ENCODE measurements around the gene NCEH1. TPM values are rescaled to one million over a fixed set of nuclear protein-coding genes. Genes with fewer than 3 reads are reported as not detected.

Gene NCEH1
- total RNA-seq, 4 donors from 2014 or later: 8.3 to 12.4 (median 11.0) TPM

DNA sequence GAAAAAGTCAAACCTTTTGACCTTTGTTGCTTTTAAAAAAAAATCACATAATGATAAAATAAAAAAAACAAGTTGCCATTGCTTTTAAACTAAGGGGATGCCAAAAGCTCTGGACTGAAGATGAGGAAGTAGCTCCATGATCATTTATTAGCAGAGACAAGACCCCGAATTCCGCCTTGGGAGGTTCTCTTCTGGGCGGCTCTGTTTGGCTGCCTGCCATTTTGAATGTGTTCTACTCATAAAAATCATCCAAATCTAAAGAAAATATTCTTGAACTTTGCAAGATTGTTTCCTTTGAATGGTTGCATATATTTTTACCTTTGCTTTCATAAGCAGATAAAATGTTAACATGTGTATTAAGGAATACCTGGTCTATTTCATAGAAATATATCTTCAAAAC, 63.8 kb downstream of the NCEH1 start:
- Histone ChIP-seq H3K36me3 (no peaks in the 10 kb centered on the region), H3K9me3 (no peaks in the 10 kb centered on the region), H3K27ac (no peak overlapping the region), H3K4me3 (replicated peaks in 1 of 3) (no peak overlapping the region), H3K27me3 (no peaks in the 10 kb centered on the region), H3K4me1 (peaks cover 9 to 23% of the 10 kb centered on the region in 2 donors)
- intact Hi-C loops (cut with DNase I): no loop called here
- TF ChIP-seq POLR2A (IDR thresholded peaks at IDR 0.05): no peak
- TF ChIP-seq, protein P1, sequence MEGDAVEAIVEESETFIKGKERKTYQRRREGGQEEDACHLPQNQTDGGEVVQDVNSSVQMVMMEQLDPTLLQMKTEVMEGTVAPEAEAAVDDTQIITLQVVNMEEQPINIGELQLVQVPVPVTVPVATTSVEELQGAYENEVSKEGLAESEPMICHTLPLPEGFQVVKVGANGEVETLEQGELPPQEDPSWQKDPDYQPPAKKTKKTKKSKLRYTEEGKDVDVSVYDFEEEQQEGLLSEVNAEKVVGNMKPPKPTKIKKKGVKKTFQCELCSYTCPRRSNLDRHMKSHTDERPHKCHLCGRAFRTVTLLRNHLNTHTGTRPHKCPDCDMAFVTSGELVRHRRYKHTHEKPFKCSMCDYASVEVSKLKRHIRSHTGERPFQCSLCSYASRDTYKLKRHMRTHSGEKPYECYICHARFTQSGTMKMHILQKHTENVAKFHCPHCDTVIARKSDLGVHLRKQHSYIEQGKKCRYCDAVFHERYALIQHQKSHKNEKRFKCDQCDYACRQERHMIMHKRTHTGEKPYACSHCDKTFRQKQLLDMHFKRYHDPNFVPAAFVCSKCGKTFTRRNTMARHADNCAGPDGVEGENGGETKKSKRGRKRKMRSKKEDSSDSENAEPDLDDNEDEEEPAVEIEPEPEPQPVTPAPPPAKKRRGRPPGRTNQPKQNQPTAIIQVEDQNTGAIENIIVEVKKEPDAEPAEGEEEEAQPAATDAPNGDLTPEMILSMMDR (IDR thresholded peaks at IDR 0.05): no peak
- DNase-seq: no peak
- WGBS, 2 donors: 73 to 82% methylated on average over 3 of the region's 3 CpGs

DNA sequence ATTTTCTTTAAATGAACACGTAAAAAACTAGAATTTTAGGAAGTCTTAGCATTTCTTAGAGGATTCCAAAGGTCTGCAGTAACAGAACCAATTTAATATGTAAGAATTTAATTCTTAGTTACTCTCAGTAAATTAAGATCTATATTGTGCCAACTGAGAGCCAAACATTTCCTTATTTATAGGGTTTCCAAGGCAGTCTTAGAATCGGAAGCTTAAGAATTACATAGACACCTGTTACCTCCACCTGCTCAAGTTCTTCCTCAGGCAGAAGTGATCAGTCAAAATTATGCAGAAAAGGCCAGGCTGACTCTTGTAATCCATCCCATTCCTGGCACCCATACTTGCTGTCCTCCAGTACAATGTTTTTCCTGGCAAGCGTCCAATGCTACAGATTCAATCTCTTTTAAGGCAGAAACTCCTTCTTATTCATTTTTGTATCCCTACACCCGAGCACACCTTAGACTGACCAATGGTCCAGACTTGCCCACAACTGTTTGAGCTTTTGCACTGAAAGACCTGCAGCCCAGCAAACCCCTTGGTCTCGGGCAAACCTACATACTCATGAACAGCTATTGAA, 64.3 kb downstream of the NCEH1 start:
- Histone ChIP-seq H3K9me3 (no peaks in the 10 kb centered on the region), H3K4me1 (peaks cover 9 to 23% of the 10 kb centered on the region in 2 donors), H3K27ac (no peak overlapping the region), H3K36me3 (no peaks in the 10 kb centered on the region), H3K27me3 (no peaks in the 10 kb centered on the region), H3K4me3 (replicated peaks in 1 of 3) (no peak overlapping the region)
- WGBS, 2 donors: 57 to 59% methylated on average over 5 of the region's 5 CpGs
- DNase-seq: peak; percentile 14 to 20
- no peak for TF ChIP-seq POLR2A (IDR thresholded peaks at IDR 0.05)
- TF ChIP-seq, protein P1 (IDR thresholded peaks at IDR 0.05): no peak
- intact Hi-C loops (cut with DNase I): no loop called here

DNA sequence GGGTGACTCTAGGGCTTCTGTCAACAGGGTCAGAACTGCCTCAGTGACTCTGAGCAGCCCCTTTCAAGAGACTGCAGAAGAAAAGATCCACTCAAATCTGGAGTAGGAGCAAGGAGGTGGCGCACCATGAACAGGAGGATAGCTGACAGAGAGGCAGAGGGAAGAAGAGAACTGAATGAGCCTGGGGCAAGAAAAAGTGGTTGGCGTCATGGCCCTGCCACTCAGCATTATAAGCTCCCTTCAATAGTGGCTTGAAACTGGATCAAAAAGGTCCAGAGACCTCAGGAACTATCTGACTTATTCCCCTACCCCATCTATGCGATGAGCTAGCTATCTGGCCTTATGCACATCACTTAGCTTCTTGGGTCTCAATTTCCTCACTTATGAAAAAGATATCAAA, 66.6 kb downstream of the NCEH1 start:
- 96 to 98% methylated on average over 3 of the region's 3 CpGs for WGBS, 2 donors
- DNase-seq: no peak

DNA sequence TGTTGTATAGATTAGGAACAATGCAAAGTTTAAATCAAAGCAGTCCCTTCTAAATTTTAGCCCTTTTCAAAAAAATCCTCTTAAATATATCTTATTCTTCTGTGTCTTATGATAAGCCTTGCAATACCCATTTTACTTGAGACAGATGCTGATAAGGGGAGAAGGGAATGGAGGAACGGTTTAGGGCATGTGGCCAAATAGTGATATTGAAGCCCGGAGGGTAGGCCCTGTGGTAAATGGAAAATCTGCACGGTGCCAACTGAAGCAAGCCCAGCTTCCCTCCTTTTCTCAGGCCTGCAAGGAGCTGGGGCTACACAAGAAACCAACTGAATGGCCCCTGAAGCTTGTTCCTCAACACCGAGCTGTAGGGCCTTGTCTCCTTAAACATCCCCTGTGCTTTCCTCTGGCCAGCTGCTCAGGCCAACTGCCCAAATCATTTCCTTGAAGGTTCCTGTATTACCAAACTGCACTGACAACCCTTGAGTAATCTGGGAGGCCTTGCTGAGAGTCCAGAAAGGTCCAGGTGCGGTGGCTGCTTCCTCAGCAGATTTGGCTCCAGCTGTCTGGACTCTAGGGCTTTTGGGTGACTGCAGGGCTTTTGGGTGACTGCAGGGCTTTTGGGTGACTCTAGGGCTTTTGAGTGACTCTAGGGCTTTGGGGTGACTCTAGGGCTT, 67.2 kb downstream of the NCEH1 start:
- intact Hi-C loops (cut with DNase I): no loop called here
- no peaks in the 10 kb centered on the region for H3K9me3 ChIP-seq
- H3K4me1 ChIP-seq: peaks cover 9 to 23% of the 10 kb centered on the region in 2 donors
- TF ChIP-seq, protein P1 (IDR thresholded peaks at IDR 0.05): no peak
- TF ChIP-seq POLR2A (IDR thresholded peaks at IDR 0.05): no peak
- no peak overlapping the region for H3K27ac ChIP-seq
- WGBS, 2 donors: 77 to 94% methylated on average over 5 of the region's 5 CpGs
- no peaks in the 10 kb centered on the region for H3K36me3 ChIP-seq
- no peak overlapping the region for H3K4me3 ChIP-seq (replicated peaks in 1 of 3)
- H3K27me3 ChIP-seq: no peaks in the 10 kb centered on the region
- DNase-seq: no peak

More for the DNA sequence above, 66.6 kb downstream of the NCEH1 start:
- Histone ChIP-seq H3K9me3 (no peaks in the 10 kb centered on the region), H3K27ac (no peak overlapping the region), H3K4me3 (replicated peaks in 1 of 3) (no peak overlapping the region), H3K4me1 (peaks cover 9 to 23% of the 10 kb centered on the region in 2 donors), H3K27me3 (no peaks in the 10 kb centered on the region), H3K36me3 (no peaks in the 10 kb centered on the region)
- TF ChIP-seq, protein P1 (IDR thresholded peaks at IDR 0.05): no peak
- TF ChIP-seq POLR2A (IDR thresholded peaks at IDR 0.05): no peak
- intact Hi-C loops (cut with DNase I): no loop called here

DNA sequence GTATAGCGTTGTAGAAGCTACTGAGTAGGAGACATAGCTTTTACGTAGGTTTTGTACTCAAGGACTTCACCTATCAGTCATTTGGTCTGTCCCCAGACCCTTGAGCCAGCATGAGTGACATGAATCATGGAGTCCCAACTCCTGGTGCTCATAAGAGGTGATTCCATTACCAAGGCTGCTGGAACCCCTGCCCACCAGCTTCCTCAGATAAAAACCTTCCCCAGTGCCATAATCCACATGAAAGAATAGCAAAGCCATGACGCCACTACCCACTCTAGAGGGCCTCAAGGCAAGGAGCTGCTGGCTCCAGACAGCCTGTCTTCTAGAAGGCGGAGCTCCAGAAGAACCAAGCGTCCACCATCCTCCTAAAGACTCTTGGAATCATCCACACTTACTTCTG, 69.6 kb downstream of the NCEH1 start:
- H3K4me1 ChIP-seq: peaks cover 0 to 2% of the 10 kb centered on the region in 2 donors
- no peaks in the 10 kb centered on the region for H3K36me3 ChIP-seq
- no peak for DNase-seq
- H3K4me3 ChIP-seq (replicated peaks in 1 of 3): no peak overlapping the region
- WGBS, 2 donors: 93 to 98% methylated on average over 5 of the region's 5 CpGs
- TF ChIP-seq, protein P1 (IDR thresholded peaks at IDR 0.05): no peak
- TF ChIP-seq POLR2A (IDR thresholded peaks at IDR 0.05): no peak
- no peak overlapping the region for H3K27ac ChIP-seq
- no peaks in the 10 kb centered on the region for H3K9me3 ChIP-seq
- no peaks in the 10 kb centered on the region for H3K27me3 ChIP-seq
- intact Hi-C loops (cut with DNase I): no loop called here

Data from thyroid gland (tissue), 4 donors.